Esophagus muscularis mucosa (tissue), 3 donors: ENCODE data around the gene PDGFB.

Experiments
- CTCF ChIP-seq, 3 experiments: fragments of 200-600 bp in 2 of 3; fragments of 450-650 bp in 1 of 3; sonication (generic) in 2 of 3; IDR thresholded peaks; one replicate each; pipeline ENCODE4 v1.5.1; 2017 to 2019; ENCODE audit warnings: antibody characterized with exemption in 3 of 3, mild to moderate bottlenecking in 2 of 3, moderate library complexity in 1 of 3
- POLR2A ChIP-seq: fragments of 450-650 bp; IDR thresholded peaks from one replicate; pipeline ENCODE4 v1.6.1; 2017; ENCODE audit warnings: antibody characterized with exemption, moderate library complexity, mild to moderate bottlenecking, low read depth

GRCh38 chr22:39289533-39289932 is 44.8 kb upstream of the PDGFB start:
- TF ChIP-seq CTCF (IDR thresholded peaks at IDR 0.05): no peak
- TF ChIP-seq POLR2A: no peak
